Trophoblast cell (in vitro differentiated cells and primary cell): ENCODE data around the gene PTPRN2.

ENCODE experiments used
- DNase-seq, 2 donors: peaks; one replicate each; pipeline ENCODE4 v3.0.0-alpha.2; 2016
- H2AFZ ChIP-seq: 2 replicates; pipeline ENCODE4 v1.6.1; 2013; ENCODE audit warnings: low read length, moderate library complexity, mild to moderate bottlenecking; ENCODE audit not compliant: insufficient read depth, poor library complexity
- H2AK5ac ChIP-seq: 2 replicates; pipeline ENCODE4 v1.6.1; 2013; ENCODE audit warnings: mild to moderate bottlenecking, low read length
- H2BK120ac ChIP-seq: 2 replicates; pipeline ENCODE4 v1.6.1; 2013; ENCODE audit warnings: low read length, mild to moderate bottlenecking, moderate library complexity; ENCODE audit not compliant: insufficient read depth, poor library complexity
- H2BK12ac ChIP-seq: 2 replicates; pipeline ENCODE4 v1.6.1; 2013; ENCODE audit warnings: mild to moderate bottlenecking, low read length, moderate library complexity
- H2BK5ac ChIP-seq: 2 replicates; pipeline ENCODE4 v1.6.1; 2013; ENCODE audit warnings: low read length, low read depth, moderate library complexity, mild to moderate bottlenecking; ENCODE audit not compliant: poor library complexity
- H3K14ac ChIP-seq: 2 replicates; pipeline ENCODE4 v1.6.1; 2013; ENCODE audit warnings: mild to moderate bottlenecking, low read length
- H3K18ac ChIP-seq: 2 replicates; pipeline ENCODE4 v1.6.1; 2013; ENCODE audit warnings: mild to moderate bottlenecking, low read length
- H3K23ac ChIP-seq: 2 replicates; pipeline ENCODE4 v1.6.1; 2013; ENCODE audit warnings: low read length
- H3K27ac ChIP-seq: 2 replicates; pipeline ENCODE4 v1.5.1; 2013; ENCODE audit warnings: low read depth, mild to moderate bottlenecking, inconsistent platforms, low read length, moderate library complexity
- H3K27me3 ChIP-seq: 2 replicates; pipeline ENCODE4 v1.6.1; 2013; ENCODE audit warnings: inconsistent platforms, mild to moderate bottlenecking, low read length, moderate library complexity; ENCODE audit not compliant: insufficient read depth
- H3K36me3 ChIP-seq, 2 experiments: 1 replicate in 1 of 2; 2 replicates in 1 of 2; pipeline ENCODE4 v1.6.1; 2013; ENCODE audit warnings: low read length in 2 of 2, mild to moderate bottlenecking in 2 of 2, moderate library complexity in 1 of 2; ENCODE audit not compliant: insufficient read depth in 2 of 2, control insufficient read depth in 1 of 2
- H3K4ac ChIP-seq: 2 replicates; pipeline ENCODE4 v1.6.1; 2013; ENCODE audit warnings: low read depth, mild to moderate bottlenecking, low read length, moderate library complexity
- H3K4me1 ChIP-seq, 2 experiments: 1 replicate in 1 of 2; 2 replicates in 1 of 2; pipeline ENCODE4 v1.6.1; 2013; ENCODE audit warnings: low read length in 2 of 2, mild to moderate bottlenecking in 2 of 2, moderate library complexity in 1 of 2; ENCODE audit not compliant: insufficient read depth in 2 of 2, control insufficient read depth in 1 of 2
- H3K4me2 ChIP-seq: 2 replicates; pipeline ENCODE4 v1.6.1; 2013; ENCODE audit warnings: inconsistent platforms, mild to moderate bottlenecking, low read length, moderate library complexity
- H3K4me3 ChIP-seq: 2 replicates; pipeline ENCODE4 v1.5.1; 2013; ENCODE audit warnings: mild to moderate bottlenecking, low read depth, low read length, inconsistent platforms
- H3K79me1 ChIP-seq: one replicate; pipeline ENCODE4 v1.6.1; 2013; ENCODE audit warnings: low read length
- H3K79me2 ChIP-seq: 2 replicates; pipeline ENCODE4 v1.6.1; 2013; ENCODE audit warnings: low read length, mild to moderate bottlenecking; ENCODE audit not compliant: control insufficient read depth, insufficient read depth, poor library complexity
- H3K9ac ChIP-seq: 2 replicates; pipeline ENCODE4 v1.6.1; 2013; ENCODE audit warnings: mild to moderate bottlenecking, low read length
- H3K9me3 ChIP-seq: 2 replicates; pipeline ENCODE4 v1.6.1; 2013; ENCODE audit warnings: low read depth, mild to moderate bottlenecking, control low read depth, inconsistent platforms, low read length; ENCODE audit not compliant: insufficient read depth
- H4K12ac ChIP-seq: 2 replicates; pipeline ENCODE4 v1.6.1; 2013; ENCODE audit warnings: low read depth, mild to moderate bottlenecking, low read length, moderate library complexity
- H4K8ac ChIP-seq: 2 replicates; pipeline ENCODE4 v1.6.1; 2013; ENCODE audit warnings: low read depth, mild to moderate bottlenecking, low read length, moderate library complexity
- H4K91ac ChIP-seq: one replicate; pipeline ENCODE4 v1.6.1; 2013; ENCODE audit warnings: low read depth, mild to moderate bottlenecking, low read length, moderate library complexity
- WGBS: extraction: QIAGEN DNeasy Blood & Tissue Kit; methylation state at CpG from one replicate; pipeline ENCODE4 v1.1.7; 2013; ENCODE audit warnings: missing lambda C conversion rate; ENCODE audit not compliant: insufficient read length, insufficient coverage; ENCODE audit errors: extremely low coverage; 5-methylcytosine and 5-hydroxymethylcytosine counted together

PTPRN2 gene

GRCh38 chr7:157675427-157675927 lies 912.1 kb downstream of the PTPRN2 start:
- no peak overlapping the region for H2BK120ac ChIP-seq
- no peak overlapping the region for H3K14ac ChIP-seq
- no peak overlapping the region for H3K4me2 ChIP-seq
- H3K4me3 ChIP-seq: no peak overlapping the region
- H3K4ac ChIP-seq: no peak overlapping the region
- no peak for DNase-seq
- no peaks in the 10 kb centered on the region for H3K4me1 ChIP-seq
- peaks cover 5% of the 10 kb centered on the region for H3K27me3 ChIP-seq
- no peak overlapping the region for H2BK5ac ChIP-seq
- no peak overlapping the region for H4K91ac ChIP-seq
- no peaks in the 10 kb centered on the region for H3K36me3 ChIP-seq
- H3K23ac ChIP-seq: no peak overlapping the region
- H3K9ac ChIP-seq: no peak overlapping the region
- no peak overlapping the region for H3K18ac ChIP-seq
- H3K9me3 ChIP-seq: no peaks in the 10 kb centered on the region
- H2AFZ ChIP-seq: no peak overlapping the region
- no peak overlapping the region for H2BK12ac ChIP-seq
- H3K79me1 ChIP-seq: no peaks in the 10 kb centered on the region
- H2AK5ac ChIP-seq: no peak overlapping the region
- no CpG with 5 or more reads among the region's 21 CpGs for WGBS
- no peak overlapping the region for H4K12ac ChIP-seq
- no peak overlapping the region for H4K8ac ChIP-seq
- H3K79me2 ChIP-seq: no peaks in the 10 kb centered on the region
- H3K27ac ChIP-seq: no peak overlapping the region

- Histone ChIP-seq H2AK5ac (no peak overlapping the region), H3K4ac (no peak overlapping the region), H3K4me2 (no peak overlapping the region), H3K9me3 (no peaks in the 10 kb centered on the region), H3K14ac (no peak overlapping the region), H3K4me3 (no peak overlapping the region), H2AFZ (no peak overlapping the region), H4K91ac (no peak overlapping the region), H3K23ac (no peak overlapping the region), H3K4me1 (peaks cover 0 to 2% of the 10 kb centered on the region in 2 experiments), H2BK5ac (no peak overlapping the region), H2BK12ac (no peak overlapping the region), H3K27me3 (peaks cover 5% of the 10 kb centered on the region), H4K8ac (no peak overlapping the region), H2BK120ac (no peak overlapping the region), H3K18ac (no peak overlapping the region), H3K27ac (no peak overlapping the region), H3K79me2 (no peaks in the 10 kb centered on the region), H4K12ac (no peak overlapping the region), H3K79me1 (no peaks in the 10 kb centered on the region), H3K36me3 (no peaks in the 10 kb centered on the region), H3K9ac (no peak overlapping the region)
- DNase-seq: no peak
- no CpG with 5 or more reads among the region's 30 CpGs for WGBS
Observed at GRCh38 chr7:157674715-157675426, 912.8 kb downstream of the PTPRN2 start.

- no peak for DNase-seq
- Histone ChIP-seq H3K23ac (no peak overlapping the region), H2BK120ac (no peak overlapping the region), H2AK5ac (no peak overlapping the region), H3K4me3 (no peak overlapping the region), H3K4ac (no peak overlapping the region), H3K4me2 (no peak overlapping the region), H3K79me1 (no peaks in the 10 kb centered on the region), H2BK5ac (no peak overlapping the region), H3K4me1 (peaks cover 0 to 4% of the 10 kb centered on the region in 2 experiments), H3K36me3 (no peaks in the 10 kb centered on the region), H3K18ac (no peak overlapping the region), H4K12ac (no peak overlapping the region), H3K14ac (no peak overlapping the region), H3K27ac (no peak overlapping the region), H2BK12ac (no peak overlapping the region), H4K8ac (no peak overlapping the region), H3K79me2 (no peaks in the 10 kb centered on the region), H2AFZ (no peak overlapping the region), H3K9ac (no peak overlapping the region), H3K27me3 (no peaks in the 10 kb centered on the region), H4K91ac (no peak overlapping the region), H3K9me3 (no peaks in the 10 kb centered on the region)
- WGBS: no CpG with 5 or more reads among the region's 28 CpGs
Observed at GRCh38 chr7:157674027-157674714, 913.5 kb downstream of the PTPRN2 start.

- Histone ChIP-seq H3K9ac (no peak overlapping the region), H3K4ac (no peak overlapping the region), H3K79me1 (no peaks in the 10 kb centered on the region), H3K18ac (no peak overlapping the region), H3K23ac (no peak overlapping the region), H3K27me3 (no peaks in the 10 kb centered on the region), H3K9me3 (no peaks in the 10 kb centered on the region), H3K14ac (no peak overlapping the region), H3K4me2 (no peak overlapping the region), H3K4me1 (peaks cover 0 to 4% of the 10 kb centered on the region in 2 experiments), H3K27ac (no peak overlapping the region), H2BK5ac (no peak overlapping the region), H4K12ac (no peak overlapping the region), H2AFZ (no peak overlapping the region), H4K91ac (no peak overlapping the region), H2AK5ac (no peak overlapping the region), H2BK120ac (no peak overlapping the region), H3K79me2 (no peaks in the 10 kb centered on the region), H4K8ac (no peak overlapping the region), H2BK12ac (no peak overlapping the region), H3K4me3 (no peak overlapping the region), H3K36me3 (no peaks in the 10 kb centered on the region)
- no peak for DNase-seq
- no CpG with 5 or more reads among the region's 14 CpGs for WGBS
Observed at GRCh38 chr7:157673573-157673972, 914.0 kb downstream of the PTPRN2 start.
